NCI-H187 (cell line): ENCODE results near the gene MRTFB.

Experiments
- DNase-seq, 2 experiments: peaks; one replicate each; lab custom pipeline; 2025; lab: John Stamatoyannopoulos, UW

The MRTFB gene

DNA sequence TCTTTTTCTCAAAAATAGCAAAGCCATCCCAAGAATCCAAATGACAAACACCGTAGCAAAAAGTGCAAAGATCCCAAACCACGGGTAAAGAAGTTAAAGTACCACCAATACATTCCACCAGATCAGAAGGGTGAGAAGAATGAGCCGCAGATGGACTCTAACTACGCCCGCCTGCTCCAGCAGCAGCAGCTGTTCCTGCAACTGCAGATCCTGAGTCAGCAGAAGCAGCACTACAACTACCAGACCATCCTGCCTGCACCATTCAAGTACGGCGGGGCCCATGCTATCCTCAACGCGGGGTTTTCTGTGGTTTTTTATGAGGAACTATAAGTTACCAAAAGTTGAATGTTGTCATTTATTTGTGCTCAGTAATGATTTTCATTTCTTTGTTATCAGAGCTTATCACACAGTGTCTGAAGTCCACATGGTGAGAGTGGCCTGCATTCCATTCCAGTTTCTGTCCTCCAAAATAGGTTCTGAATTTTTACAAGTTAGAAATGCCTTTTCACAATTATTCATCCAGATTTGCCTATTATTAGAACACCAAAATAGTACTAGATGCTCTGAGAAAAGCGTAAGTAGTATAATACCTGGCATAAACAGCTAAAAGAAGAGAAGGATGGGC, 169.2 kb downstream of the MRTFB start:
- no peak for DNase-seq

- DNase-seq, result no peak
These were observed 169.8 kb downstream of the MRTFB start for GRCh38 chr16:14240964-14241363.

DNA sequence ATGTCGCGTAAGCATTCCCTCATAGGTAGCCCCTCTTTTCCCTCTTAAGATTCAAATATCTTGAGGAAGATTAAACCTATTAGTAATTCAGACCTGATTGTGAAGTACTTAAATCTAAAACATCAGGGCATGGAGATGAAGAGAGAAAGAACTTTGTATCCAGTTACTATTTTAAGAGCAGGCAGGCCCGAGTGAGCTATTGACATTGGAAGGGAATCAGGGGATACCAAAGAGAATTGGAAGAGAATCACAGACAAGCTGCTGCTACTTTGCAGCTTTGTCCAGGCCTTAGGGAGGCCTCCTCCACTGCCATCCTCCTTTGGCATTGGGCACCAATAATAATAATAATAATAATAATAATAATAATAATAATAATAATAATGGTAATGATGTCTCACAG, 170.5 kb downstream of the MRTFB start:
- no peak for DNase-seq

- no peak for DNase-seq
These were observed 171.7 kb downstream of the MRTFB start for GRCh38 chr16:14242769-14243168.

- no peak for DNase-seq
These were observed 173.3 kb downstream of the MRTFB start for GRCh38 chr16:14244196-14245010.

GRCh38 chr16:14248791-14249190, 177.7 kb downstream of the MRTFB start:
- DNase-seq, result no peak

DNA sequence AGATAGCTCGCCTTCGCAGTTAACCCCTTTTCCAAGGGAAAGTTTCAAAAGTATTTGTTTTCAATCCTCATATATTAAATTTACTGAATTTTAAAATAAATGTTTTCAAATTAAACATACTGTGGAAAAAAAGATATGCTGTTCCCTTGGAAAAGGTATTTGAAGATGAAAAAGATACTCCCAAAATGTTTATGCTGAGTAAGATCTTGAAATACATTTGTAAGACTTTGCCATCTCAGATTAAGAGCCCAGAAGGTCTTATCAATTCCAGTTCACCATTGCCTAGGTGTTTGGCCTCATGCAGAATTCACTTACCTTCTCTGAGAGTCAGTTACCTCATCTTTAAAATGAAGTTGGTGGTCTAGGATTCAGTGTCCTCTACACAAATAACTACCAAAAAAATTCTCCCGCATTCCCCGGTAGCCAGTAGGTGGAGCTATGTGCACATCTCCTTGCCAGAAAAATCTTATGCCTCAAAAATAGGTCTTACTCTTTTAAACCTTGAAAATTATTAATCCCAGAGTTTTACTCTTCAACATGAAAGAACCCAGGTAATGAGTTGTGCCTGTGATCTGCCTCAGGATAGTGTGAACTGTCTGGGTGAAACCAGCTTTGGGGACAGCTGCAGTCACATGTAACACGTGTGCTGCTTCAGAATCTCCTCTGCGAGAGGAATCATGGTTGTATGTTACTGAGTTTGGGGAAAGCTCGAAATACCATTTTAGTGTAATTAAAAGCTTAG, 178.3 kb downstream of the MRTFB start:
- DNase-seq, result peak in 1 of 2 experiments; percentile 1

- no peak for DNase-seq
These were observed 180.3 kb downstream of the MRTFB start for GRCh38 chr16:14251419-14251818.

DNA sequence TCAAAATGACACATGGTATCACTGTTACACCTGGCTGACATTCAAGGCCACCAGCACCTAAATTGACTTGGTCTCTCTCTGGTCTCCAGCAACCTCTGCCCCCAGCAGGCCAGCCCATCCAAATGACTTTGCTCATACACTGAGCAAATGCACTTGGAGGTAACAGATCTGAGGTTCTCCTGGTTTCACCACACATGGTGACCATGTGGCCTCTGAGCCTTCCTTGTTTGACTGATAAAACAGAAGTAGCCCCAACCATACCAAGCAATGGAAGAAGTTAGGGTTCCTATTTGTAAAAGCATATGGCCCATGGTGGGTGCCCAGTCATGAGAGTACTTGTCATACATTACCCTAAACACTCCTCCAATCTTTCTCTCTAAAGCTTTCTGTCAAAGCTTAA, 181.7 kb downstream of the MRTFB start:
- no peak for DNase-seq

GRCh38 chr16:14263011-14263410, 191.9 kb downstream of the MRTFB start:
- no peak for DNase-seq

DNA sequence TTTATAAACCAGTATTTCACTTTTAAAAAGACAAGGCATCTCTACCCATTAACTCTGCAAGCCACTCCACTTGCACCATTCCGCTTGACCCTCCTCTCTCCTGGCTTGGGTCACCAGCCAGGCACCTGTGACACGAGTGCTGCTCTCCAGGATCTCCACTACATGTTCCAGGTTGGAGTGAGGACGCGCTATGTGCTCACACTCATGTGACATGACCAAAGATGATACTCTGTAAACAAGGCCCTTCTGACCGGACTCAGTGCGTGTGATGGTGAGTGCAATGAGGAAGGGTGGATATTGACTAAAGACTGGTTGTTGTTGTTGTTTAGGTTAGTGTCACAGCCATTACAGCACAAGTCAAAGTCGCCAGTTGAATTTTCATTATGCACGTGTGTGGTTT, 192.7 kb downstream of the MRTFB start:
- no peak for DNase-seq

DNA sequence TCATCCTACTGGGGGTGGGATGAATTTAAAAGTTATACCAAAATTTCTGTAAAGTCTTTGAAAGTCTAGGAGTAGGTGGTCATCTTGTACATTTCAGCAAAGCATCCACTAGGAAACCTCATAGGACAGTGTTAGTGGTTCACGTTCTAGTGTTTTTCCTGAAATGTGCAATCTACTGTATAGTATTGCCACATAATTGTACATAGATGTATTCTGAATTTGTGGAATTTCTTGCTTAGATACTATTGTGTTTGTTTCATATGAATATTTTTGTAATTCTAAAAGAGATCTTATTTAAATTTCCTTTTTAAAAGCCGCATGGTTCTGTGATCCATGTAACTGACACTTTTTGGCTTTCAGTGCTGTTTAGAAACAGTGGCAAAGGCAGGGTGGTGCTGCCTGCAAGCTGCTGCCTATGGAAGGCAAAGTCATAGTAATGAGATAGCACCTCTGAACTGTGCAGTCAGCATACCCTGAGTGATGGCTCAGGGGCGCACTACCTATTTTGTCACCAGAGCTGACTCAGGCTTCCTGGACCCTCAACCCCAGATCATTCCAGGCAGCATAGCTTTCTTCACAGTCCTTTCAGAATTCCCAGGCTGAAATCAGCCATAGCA, 193.3 kb downstream of the MRTFB start:
- DNase-seq, result no peak

GRCh38 chr16:14268073-14268472, 197.0 kb downstream of the MRTFB start:
- DNase-seq, result no peak

DNA sequence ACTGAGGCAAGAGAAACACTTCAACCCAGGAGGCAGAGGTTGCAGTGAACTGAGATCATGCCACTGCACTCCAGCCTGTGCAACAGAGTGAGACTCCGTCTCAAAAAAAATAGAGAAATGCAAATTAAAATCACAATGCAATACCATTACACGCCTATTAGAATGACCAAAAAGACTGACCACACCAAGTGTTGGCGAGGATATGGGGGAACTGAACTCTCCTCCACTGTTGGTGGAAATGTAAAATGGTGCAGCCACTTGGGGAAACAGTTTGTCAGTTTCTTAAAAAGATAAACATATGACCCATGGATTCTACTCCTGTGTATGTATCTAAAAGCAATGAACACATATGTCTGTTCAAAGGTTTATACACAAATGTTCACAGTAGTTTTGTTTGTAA, 204.8 kb downstream of the MRTFB start:
- no peak for DNase-seq

GRCh38 chr16:14278749-14279148, 207.6 kb downstream of the MRTFB start:
- DNase-seq, result no peak

- DNase-seq, result no peak
These were observed 209.4 kb downstream of the MRTFB start for GRCh38 chr16:14280541-14280940.

DNA sequence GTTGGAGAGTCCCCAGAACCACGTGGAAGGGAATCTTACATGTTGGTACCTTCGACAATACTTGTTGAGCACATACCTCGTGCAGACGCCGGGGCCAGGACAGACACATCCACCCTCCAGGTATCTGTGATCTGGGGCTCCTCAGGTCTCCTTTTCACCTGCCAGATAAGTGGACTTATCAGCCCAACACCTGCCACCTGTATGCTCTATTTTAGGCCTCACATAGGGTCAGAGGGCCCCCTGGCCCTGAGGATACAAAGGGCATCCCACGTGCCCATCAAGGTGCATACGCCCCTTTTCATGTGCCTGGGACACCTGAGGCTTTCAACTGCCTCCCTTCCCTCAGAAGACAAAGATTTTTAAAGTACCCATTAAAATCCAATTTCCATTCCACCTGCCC, 212.7 kb downstream of the MRTFB start:
- no peak for DNase-seq

DNA sequence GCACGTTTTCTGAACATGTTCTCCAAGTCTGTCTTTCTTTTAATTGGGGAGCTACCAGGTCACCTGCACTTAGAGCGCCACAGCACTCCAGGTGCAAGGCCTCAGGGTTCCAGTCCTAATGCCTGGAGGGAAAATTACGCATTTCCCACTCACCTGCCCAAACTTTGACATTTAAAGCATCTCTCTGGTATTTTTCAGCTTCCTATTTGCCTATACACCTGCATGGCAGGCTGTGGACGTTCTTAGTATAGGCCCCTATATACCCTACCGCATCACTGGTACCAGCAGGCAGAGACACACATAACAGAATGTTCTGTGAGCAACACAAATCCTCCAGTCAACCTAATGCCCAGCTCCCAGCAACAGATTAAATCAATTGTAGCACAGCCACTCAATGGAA, 213.3 kb downstream of the MRTFB start:
- DNase-seq, result no peak

DNA sequence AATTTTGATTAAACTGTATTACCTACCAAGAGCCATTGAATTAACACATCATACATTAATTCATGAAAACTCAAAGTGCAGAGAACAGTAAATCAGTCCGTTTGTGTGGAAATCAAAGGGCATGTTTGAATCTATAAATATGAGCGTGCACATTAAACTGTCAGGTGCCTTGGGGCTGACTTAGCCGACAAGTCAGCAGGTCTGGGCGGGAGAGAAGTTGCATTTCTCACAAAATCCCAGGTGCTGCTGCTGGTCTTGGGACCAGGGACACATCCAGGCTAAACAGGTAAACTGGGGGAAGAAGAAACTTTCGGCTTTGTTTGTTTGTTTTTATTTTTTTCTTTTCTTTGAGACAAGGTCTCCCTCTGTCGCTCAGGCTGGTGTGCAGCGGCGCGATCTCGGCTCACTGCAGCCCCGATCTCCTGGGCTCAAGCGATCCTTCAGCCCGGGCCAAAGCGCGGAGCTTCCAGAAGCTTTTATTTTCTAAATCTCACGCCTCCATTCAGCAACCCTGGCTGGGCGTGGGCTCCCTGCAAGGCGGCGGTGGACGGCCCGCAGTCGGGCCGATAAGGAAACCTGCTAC, 213.9 kb downstream of the MRTFB start:
- DNase-seq, result peak in 1 of 2 experiments; percentile 53

DNA sequence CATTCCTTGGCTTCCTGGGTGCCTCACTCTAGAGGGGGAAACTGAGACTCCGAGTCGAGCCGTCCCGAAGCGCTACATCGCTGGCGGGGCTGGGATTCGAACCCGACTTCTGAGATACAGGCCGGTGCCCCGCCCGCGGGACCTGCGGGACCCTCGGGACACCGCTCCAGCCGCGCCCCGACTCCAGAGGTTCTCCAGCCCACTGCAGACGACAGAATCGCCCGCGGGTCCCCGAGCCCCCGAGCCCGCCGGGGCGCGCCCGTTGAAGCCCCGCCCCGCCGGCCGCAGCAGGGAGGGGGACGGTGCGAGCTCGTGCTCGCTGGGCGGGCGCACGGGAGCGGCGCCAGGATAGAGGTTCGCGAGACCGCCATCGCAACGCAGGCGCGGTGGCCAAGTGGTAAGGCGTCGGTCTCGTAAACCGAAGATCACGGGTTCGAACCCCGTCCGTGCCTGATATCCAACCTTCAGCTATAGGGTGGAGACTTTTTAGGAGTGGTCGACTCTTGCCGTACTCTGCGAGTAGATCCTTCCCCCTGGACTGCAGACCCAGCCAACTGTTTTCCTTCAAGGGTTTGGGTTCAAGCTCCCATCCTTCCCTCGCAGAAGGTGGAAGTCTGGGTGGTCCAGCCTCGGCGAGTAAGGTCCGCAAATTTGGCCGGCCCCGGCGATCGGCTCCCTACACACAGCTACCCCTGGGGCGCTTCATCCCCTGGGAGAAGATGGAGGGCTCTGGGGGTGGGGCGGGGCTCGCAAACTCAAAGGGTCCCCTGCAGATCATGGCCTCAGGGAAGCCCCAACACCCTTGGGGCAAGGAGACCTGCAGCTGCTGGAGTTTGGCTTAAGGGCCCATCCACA, 214.6 kb downstream of the MRTFB start:
- peak; percentile 75 to 77 for DNase-seq
